ENCODE data around the gene ARID5B. TPM values are rescaled to one million over a fixed set of nuclear protein-coding genes. Genes with fewer than 3 reads are reported as not detected.
A peak's percentile ranks its signal among the peaks of the same experiment; 100 is the strongest.

Gene ARID5B
- total RNA-seq, 3 donors from 2014 or later: 21.9 to 34.1 (median 22.4) TPM

- Histone ChIP-seq H3K36me3 (ENCODE audit: low read depth) (no peaks in the 10 kb centered on the region), H3K4me1 (ENCODE audit: low read depth) (no peaks in the 10 kb centered on the region), H3K9me3 (no peaks in the 10 kb centered on the region), H3K4me3 (no peak overlapping the region)
- no peak for TF ChIP-seq CTCF (IDR thresholded peaks at IDR 0.05)
- ATAC-seq (peak; percentile 71), DNase-seq (no peak)
- intact Hi-C loops (cut with DNase I, micrococcal nuclease): no loop called here
These were observed 110.1 kb downstream of the ARID5B start for GRCh38 chr10:62011558-62011957.

GRCh38 chr10:62012318-62012717, 110.8 kb downstream of the ARID5B start:
- TF ChIP-seq CTCF (IDR thresholded peaks at IDR 0.05): no peak
- H3K4me3 ChIP-seq: no peak overlapping the region
- ATAC-seq (no peak), DNase-seq (no peak)
- no peaks in the 10 kb centered on the region for H3K9me3 ChIP-seq
- H3K36me3 ChIP-seq (ENCODE audit: low read depth): no peaks in the 10 kb centered on the region
- no peaks in the 10 kb centered on the region for H3K4me1 ChIP-seq (ENCODE audit: low read depth)
- intact Hi-C loops (cut with DNase I, micrococcal nuclease): no loop called here

GRCh38 chr10:62014510-62014909, 113.0 kb downstream of the ARID5B start:
- TF ChIP-seq CTCF (IDR thresholded peaks at IDR 0.05): no peak
- no peak for DNase-seq
- Histone ChIP-seq H3K4me1 (ENCODE audit: low read depth) (no peaks in the 10 kb centered on the region), H3K4me3 (no peak overlapping the region), H3K36me3 (ENCODE audit: low read depth) (no peaks in the 10 kb centered on the region), H3K9me3 (no peaks in the 10 kb centered on the region)
- ATAC-seq: no peak
- intact Hi-C loops (cut with DNase I, micrococcal nuclease): no loop called here

GRCh38 chr10:62015994-62016393, 114.5 kb downstream of the ARID5B start:
- Histone ChIP-seq H3K9me3 (no peaks in the 10 kb centered on the region), H3K4me3 (no peak overlapping the region), H3K36me3 (ENCODE audit: low read depth) (no peaks in the 10 kb centered on the region), H3K4me1 (ENCODE audit: low read depth) (no peaks in the 10 kb centered on the region)
- DNase-seq: no peak
- intact Hi-C loops (cut with DNase I, micrococcal nuclease): no loop called here
- TF ChIP-seq CTCF (IDR thresholded peaks at IDR 0.05): no peak
- peak; percentile 44 for ATAC-seq

GRCh38 chr10:62016623-62017490, 115.4 kb downstream of the ARID5B start:
- ATAC-seq (peak; percentile 76), DNase-seq (no peak)
- Histone ChIP-seq H3K4me3 (no peak overlapping the region), H3K4me1 (ENCODE audit: low read depth) (no peaks in the 10 kb centered on the region), H3K9me3 (no peaks in the 10 kb centered on the region), H3K36me3 (ENCODE audit: low read depth) (no peaks in the 10 kb centered on the region)
- TF ChIP-seq CTCF (IDR thresholded peaks at IDR 0.05): no peak
- intact Hi-C loops (cut with DNase I, micrococcal nuclease): no loop called here

Data from mucosa of descending colon (tissue), 3 donors.